ENCODE measurements around the gene HBP1.

- TF ChIP-seq, protein P1, sequence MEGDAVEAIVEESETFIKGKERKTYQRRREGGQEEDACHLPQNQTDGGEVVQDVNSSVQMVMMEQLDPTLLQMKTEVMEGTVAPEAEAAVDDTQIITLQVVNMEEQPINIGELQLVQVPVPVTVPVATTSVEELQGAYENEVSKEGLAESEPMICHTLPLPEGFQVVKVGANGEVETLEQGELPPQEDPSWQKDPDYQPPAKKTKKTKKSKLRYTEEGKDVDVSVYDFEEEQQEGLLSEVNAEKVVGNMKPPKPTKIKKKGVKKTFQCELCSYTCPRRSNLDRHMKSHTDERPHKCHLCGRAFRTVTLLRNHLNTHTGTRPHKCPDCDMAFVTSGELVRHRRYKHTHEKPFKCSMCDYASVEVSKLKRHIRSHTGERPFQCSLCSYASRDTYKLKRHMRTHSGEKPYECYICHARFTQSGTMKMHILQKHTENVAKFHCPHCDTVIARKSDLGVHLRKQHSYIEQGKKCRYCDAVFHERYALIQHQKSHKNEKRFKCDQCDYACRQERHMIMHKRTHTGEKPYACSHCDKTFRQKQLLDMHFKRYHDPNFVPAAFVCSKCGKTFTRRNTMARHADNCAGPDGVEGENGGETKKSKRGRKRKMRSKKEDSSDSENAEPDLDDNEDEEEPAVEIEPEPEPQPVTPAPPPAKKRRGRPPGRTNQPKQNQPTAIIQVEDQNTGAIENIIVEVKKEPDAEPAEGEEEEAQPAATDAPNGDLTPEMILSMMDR (conservative IDR thresholded peaks at IDR 0.05; ENCODE audit: low read depth in 2 of 2) = no peak
- TF ChIP-seq POLR2AphosphoS5 (IDR thresholded peaks at IDR 0.05; ENCODE audit: low read depth) (no peak), EZH2 (IDR thresholded peaks at IDR 0.05; ENCODE audit: low read depth, unreplicated experiment) (no peak), NANOG (IDR thresholded peaks at IDR 0.05; ENCODE audit: borderline replicate concordance) (no peak), EZH2phosphoT487 (IDR thresholded peaks at IDR 0.05; ENCODE audit: unreplicated experiment) (no peak), REST (IDR thresholded peaks at IDR 0.05; ENCODE audit: unreplicated experiment) (no peak)
These were observed 39.3 kb downstream of the HBP1 start for GRCh38 chr7:107208024-107208521.
